ENCODE data around the gene CDC42BPB. TPM values are rescaled to one million over a fixed set of nuclear protein-coding genes. Genes with fewer than 3 reads are reported as not detected.

The CDC42BPB gene
- total and polyA plus RNA-seq, 2 of the 4 experiments (the other 2 are of a cell fraction) = 49.1 to 81.4 TPM

- in situ Hi-C loops (cut with MboI; ENCODE audit: low sequenced_read_pairs) (no loop called here), dilution Hi-C loops (cut with HindIII; ENCODE audit: low sequenced_read_pairs, unreplicated experiment) (no loop called here), intact Hi-C loops (cut with micrococcal nuclease) (loop anchor here (10.0 kb wide), 1 partner anchor 113 kb away; no protein-coding TSS in a partner anchor)
- Histone ChIP-seq H3K14ac (replicated peaks; ENCODE audit: low read depth, low read length) (no peak overlapping the region), H3K18ac (ENCODE audit: low read depth, low read length) (no peak overlapping the region), H3K27me3 (ENCODE audit: control insufficient read depth, insufficient read depth, low read length) (peaks cover 2% of the 10 kb centered on the region; the same call in 1 of the 2 replicates), H2AFZ (replicated peaks; ENCODE audit: low read length, poor library complexity) (no peak overlapping the region), H2BK5ac (ENCODE audit: low read depth, low read length, poor library complexity, severe bottlenecking) (no peak overlapping the region), H3K9ac (ENCODE audit: low read depth, low read length) (no peak overlapping the region), H3K56ac (ENCODE audit: extremely low read depth, insufficient read depth, low read length) (no peak overlapping the region), H3K9me1 (ENCODE audit: insufficient read depth, low read length) (no peaks in the 10 kb centered on the region), H3K79me1 (ENCODE audit: low read depth in 1 of 2, low read length in 2 of 2) (no peaks in the 10 kb centered on the region), H4K91ac (ENCODE audit: insufficient read depth, low read depth, low read length) (no peak overlapping the region), H2AK9ac (replicated peaks; ENCODE audit: low read depth, low read length, poor library complexity) (no peak overlapping the region), H3K4me1 (ENCODE audit: control insufficient read depth, insufficient read depth, low read length) (peaks cover 3% of the 10 kb centered on the region; the same call in 1 of the 2 replicates), H3K23ac (ENCODE audit: low read depth, low read length) (no peak overlapping the region), H2BK15ac (ENCODE audit: low read depth, low read length) (no peak overlapping the region), H3K27ac (ENCODE audit: insufficient read depth, low read length) (no peak overlapping the region), H3K36me3 (ENCODE audit: control insufficient read depth, insufficient read depth, low read length) (no peaks in the 10 kb centered on the region), H4K20me1 (ENCODE audit: insufficient read depth, low read length) (no peaks in the 10 kb centered on the region; the same call in 1 of the 2 replicates), H3K4me3 (ENCODE audit: insufficient read depth, low read depth, low read length) (no peak overlapping the region), H3K9me3 (ENCODE audit: control insufficient read depth, insufficient read depth, low read length) (no peaks in the 10 kb centered on the region), H2AK5ac (ENCODE audit: low read depth, low read length) (no peak overlapping the region), H3K4me2 (ENCODE audit: low read depth, low read length) (no peak overlapping the region), H3K4ac (ENCODE audit: low read depth, low read length) (no peak overlapping the region), H4K5ac (ENCODE audit: low read depth, low read length) (no peak overlapping the region), H2BK120ac (ENCODE audit: low read depth, low read length) (no peak overlapping the region), H4K8ac (ENCODE audit: low read depth in 2 of 2, low read length in 2 of 2) (no peak overlapping the region), H2BK20ac (ENCODE audit: low read depth, low read length) (no peak overlapping the region)
- no TSS peak for BruUV-seq (replicated peaks)
- TF ChIP-seq MAFK (IDR thresholded peaks at IDR 0.05; ENCODE audit: low read depth, low read length) = no peak
- no peak for TF ChIP-seq MAZ (IDR thresholded peaks at IDR 0.05; ENCODE audit: borderline replicate concordance, low read depth, low read length)
- TF ChIP-seq RFX5 (IDR thresholded peaks at IDR 0.05; ENCODE audit: low read depth, low read length) = no peak
- no peak for TF ChIP-seq BHLHE40 (IDR thresholded peaks at IDR 0.05; ENCODE audit: low read depth, low read length)
- no peak for TF ChIP-seq RAD21 (IDR thresholded peaks at IDR 0.05; ENCODE audit: low read length)
- TF ChIP-seq FOS (IDR thresholded peaks at IDR 0.05; ENCODE audit: low read depth, low read length) = no peak
- 90% methylated on average over 10 of the region's 32 CpGs; no CpG with 5 or more reads in 1 of the 2 experiments for WGBS, 2 experiments (ENCODE audit: extremely low coverage in 2 of 2, insufficient read length in 1 of 2)
- DNase-seq (no peak), ATAC-seq (ENCODE audit: low read depth) (no peak)
- CTCF ChIA-PET = no interaction called here
- POLR2A ChIA-PET (ENCODE audit: unreplicated experiment) = interaction anchor here (0.7 kb wide), 1 partner anchor 12 kb away, joined by 3 read pairs; no protein-coding TSS in a partner anchor
Observed at GRCh38 chr14:103071544-103072251, 14.3 kb upstream of the CDC42BPB start.
